HG03520 (cell line): ENCODE measurements around the gene MAP7.

Source experiments
- ATAC-seq: cut with Tn5 transposase; IDR thresholded peaks from one replicate; pipeline ENCODE4 v1.9.1; 2021; ENCODE audit warnings: mild to moderate bottlenecking, moderate library complexity; ENCODE audit not compliant: unreplicated experiment

The MAP7 gene

DNA sequence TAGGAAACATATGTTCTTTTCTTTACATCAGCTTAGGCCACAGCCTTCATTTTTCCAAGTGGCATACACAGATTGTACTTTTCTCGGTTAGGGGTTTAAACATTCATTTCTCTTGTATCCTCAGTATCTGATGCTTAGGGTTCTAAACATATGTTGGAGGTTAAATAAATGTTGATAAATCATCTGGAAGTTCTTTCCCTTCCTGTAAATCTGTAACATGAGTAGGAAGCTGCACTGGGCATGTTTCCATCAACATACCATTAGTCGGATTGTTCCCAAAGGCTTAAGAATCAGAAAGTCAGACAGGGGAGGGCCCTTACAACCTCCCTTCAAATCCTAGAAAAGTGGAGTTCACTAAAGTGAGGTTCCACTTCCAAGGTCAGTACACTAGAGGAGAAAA is 205.8 kb downstream of the MAP7 start:
- ATAC-seq: no peak

DNA sequence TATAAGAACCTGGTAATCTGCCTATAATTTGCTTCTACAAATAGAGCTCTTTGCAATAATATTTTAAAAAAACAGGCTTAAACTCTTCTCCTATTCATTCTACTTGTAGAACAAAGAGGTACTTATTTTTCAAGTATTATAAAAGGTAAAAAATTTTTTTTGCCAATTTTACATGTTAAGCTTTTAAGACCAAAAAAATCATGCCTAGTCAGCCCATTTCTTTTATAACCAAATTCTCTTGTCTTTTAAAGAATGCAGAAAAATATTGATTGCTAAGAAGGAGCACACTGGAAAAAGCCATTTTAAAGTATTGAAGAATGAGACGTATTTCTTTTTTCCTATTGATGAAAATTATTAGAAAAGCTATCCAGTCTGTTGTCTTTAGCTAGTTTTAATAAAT is 206.5 kb downstream of the MAP7 start:
- ATAC-seq: no peak

- no peak for ATAC-seq
Observed at GRCh38 chr6:136343275-136343674, 206.9 kb downstream of the MAP7 start.

DNA sequence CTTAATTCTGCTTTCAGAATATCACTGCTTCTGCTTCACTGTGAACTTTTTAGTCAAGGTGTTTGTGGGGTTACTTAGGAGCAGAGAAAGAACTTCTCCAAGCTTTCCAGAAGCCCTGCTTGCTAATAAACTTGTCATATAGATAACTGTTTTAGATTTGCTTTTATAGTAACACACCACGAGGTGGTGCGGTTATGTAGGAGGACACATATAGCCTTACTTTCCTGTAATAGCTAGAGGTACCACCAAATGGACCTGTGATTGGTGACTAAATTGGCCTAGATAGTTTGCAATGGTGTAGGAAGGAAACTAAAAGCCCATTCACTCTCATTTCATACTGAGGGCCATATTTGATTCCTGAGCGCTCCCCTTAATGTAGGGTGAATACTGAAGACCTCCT is 208.3 kb downstream of the MAP7 start:
- no peak for ATAC-seq

GRCh38 chr6:136341367-136341766 is 208.9 kb downstream of the MAP7 start:
- no peak for ATAC-seq

DNA sequence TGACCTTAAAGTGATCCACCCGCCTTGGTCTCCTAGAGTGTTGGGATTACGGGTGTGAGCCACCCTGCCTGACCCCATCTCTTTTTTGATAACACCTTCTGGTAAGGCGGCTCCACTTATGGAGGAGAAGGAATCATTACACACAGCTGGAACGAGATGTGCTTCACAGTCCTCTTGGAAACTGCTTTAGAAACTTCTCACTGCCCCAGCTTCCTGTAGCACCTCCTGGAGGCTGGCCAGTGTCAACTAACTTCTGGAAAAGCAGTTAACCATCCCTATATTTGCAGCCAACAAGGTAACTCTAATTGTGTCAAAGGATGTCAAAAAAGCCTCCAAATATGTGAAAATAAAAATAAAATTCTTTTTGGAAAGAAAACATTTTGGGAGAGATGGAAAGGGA is 211.7 kb downstream of the MAP7 start:
- ATAC-seq: no peak

- ATAC-seq: no peak
Observed at GRCh38 chr6:136337606-136338005, 212.6 kb downstream of the MAP7 start.

GRCh38 chr6:136337121-136337520 is 213.1 kb downstream of the MAP7 start:
- ATAC-seq: no peak

- ATAC-seq: no peak
Observed at GRCh38 chr6:136335736-136336363, 214.4 kb downstream of the MAP7 start.

DNA sequence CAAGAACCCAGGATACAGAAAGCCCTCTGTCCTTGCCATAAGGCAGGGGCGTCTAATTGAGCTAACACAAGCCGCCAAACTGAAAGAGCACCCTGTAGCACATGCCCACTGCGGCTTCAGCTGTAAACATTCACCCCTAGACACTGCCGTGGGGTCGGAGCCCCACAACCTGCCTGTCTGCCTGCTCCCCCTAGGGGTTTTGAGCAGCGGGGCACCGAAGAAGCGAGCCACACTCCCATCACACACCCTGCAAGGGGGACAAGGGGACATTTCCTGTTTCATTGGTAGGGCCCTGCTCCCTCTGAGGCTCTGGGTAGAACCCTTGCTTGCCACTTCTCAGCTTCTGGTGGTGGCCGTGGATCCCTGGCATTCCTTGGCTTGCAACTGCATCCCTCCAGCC is 215.4 kb downstream of the MAP7 start:
- ATAC-seq: no peak

DNA sequence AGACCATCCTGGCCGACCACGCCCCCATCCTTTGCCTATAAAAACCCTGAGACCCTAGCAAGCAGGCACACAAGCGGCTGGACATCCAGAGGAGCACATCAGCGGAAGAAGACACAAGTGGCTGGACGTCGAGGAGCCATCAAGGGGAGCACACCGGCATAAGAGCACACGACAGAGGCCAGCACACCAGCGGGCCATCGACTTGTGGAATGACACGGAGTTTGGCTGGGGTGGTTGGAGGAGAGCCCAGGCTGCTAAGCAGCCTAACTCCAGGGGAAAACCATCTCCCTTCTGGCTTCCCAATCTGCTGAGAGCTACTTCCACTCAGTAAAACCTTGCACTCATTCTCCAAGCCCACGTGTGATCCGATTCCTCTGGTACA is 215.8 kb downstream of the MAP7 start:
- no peak for ATAC-seq

- ATAC-seq: no peak
Observed at GRCh38 chr6:136333824-136334464, 216.3 kb downstream of the MAP7 start.

DNA sequence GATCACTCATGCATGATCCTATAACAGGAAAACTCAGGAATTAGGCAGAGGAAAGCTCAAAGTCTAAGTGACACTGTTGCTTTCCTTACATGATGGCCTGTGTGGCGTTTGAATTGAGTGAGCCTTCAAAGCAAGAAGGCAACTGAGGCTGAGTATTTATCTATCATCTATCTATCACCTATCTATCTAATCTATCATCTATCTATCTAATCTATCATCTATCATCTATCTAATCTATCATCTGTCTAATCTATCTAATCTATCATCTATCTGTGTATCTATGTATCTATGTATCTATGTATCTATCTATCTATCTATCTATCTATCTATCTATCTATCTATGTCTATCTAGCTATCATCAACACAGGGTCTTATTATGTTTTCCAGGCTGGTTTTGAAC is 218.8 kb downstream of the MAP7 start:
- ATAC-seq: no peak

- no peak for ATAC-seq
Observed at GRCh38 chr6:136330634-136331033, 219.6 kb downstream of the MAP7 start.

- no peak for ATAC-seq
Observed at GRCh38 chr6:136326038-136326553, 224.1 kb downstream of the MAP7 start.

GRCh38 chr6:136324686-136325380 is 225.4 kb downstream of the MAP7 start:
- no peak for ATAC-seq

- ATAC-seq: no peak
Observed at GRCh38 chr6:136323431-136324112, 226.7 kb downstream of the MAP7 start.

DNA sequence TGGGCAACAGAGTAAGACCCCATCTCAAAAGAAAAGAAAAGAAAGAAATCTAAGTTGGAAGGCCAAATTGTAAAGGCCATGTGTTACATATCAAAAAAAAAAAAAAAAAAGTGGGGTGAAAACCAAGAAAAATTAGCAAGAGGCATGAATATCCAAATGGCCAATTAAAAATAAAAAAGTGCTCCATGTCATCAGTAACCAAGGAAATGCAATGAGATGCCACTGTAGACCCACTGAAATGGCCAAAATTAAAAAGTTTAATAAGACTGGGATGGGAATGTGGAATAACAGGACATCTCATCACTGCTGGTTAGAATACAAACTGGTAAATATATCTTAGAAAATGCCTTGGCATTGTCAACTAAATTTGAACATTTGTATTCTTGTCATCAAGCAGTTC is 230.5 kb downstream of the MAP7 start:
- no peak for ATAC-seq

GRCh38 chr6:136318676-136319075 is 231.5 kb downstream of the MAP7 start:
- no peak for ATAC-seq

DNA sequence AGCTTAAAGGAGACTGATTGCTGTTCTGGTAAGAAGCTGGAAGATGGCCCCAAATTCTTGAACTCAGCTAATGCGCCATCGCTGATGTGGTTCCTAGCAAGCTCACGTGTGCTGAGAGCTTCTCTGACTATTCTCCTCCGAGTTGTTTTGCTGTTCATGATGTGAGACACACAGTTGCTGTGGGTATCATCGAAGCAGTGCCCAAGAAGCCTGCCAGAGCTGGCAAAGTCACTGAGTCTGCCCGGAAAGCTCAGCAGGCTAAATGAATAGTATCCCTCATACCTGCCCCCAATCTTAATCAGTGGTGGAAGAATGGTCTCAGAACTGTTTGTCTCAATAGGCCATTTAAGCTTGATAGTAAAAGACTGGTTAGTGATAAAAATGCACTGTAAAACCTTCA is 232.3 kb downstream of the MAP7 start:
- ATAC-seq: no peak

- peak; percentile 51 for ATAC-seq
Observed at GRCh38 chr6:136317021-136317694, 233.1 kb downstream of the MAP7 start.
